Dermis blood vessel endothelial cell (primary cell): Measurements from ENCODE around the gene SYTL3. TPM values are rescaled to one million over a fixed set of nuclear protein-coding genes. Genes with fewer than 3 reads are reported as not detected.
A peak's percentile ranks its signal among the peaks of the same experiment; 100 is the strongest.

Experiments
- DNase-seq: peaks from one replicate; pipeline ENCODE4 v3.0.0; 2010
- total RNA-seq: library from RNA; depleted of rRNA; stranded (reverse); fragments of >200 nt; gene quantifications from 2 replicates; pipeline ENCODE4 v1.2.3, GENCODE V29; 2014

Gene SYTL3
- total RNA-seq, 1 donor from 2014 or later = 0.85 TPM

GRCh38 chr6:158797331-158798310 lies 147.8 kb downstream of the SYTL3 start:
- DNase-seq = no peak

GRCh38 chr6:158798311-158798710 lies 148.5 kb downstream of the SYTL3 start:
- no peak for DNase-seq

GRCh38 chr6:158799051-158799792 lies 149.4 kb downstream of the SYTL3 start:
- peak; percentile 73 for DNase-seq

GRCh38 chr6:158801655-158802294 lies 151.9 kb downstream of the SYTL3 start:
- no peak for DNase-seq

DNA sequence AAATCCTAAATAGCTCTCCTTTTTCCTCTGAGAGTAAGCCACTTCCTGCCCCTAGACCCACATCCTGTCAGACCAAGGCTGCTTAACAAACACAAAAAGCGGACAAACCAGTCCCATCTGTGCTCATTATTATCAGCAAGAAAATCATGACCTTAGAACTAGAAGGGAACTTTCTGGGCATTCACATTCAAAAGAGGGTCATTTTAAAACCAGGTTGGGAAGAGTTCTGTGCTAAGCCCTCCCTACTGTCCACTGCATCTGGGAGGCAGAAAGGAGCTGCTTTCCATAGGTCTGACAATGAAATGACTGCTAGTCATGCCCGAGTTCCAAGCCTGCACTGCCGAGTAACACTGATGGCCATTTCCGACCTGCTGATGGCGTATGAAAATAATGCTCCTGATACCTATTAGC lies 153.9 kb downstream of the SYTL3 start:
- peak; percentile 67 for DNase-seq

- DNase-seq = no peak
These were observed 154.4 kb downstream of the SYTL3 start for GRCh38 chr6:158804207-158804606.

GRCh38 chr6:158805698-158806377 lies 156.0 kb downstream of the SYTL3 start:
- DNase-seq = no peak

- DNase-seq = no peak
These were observed 157.9 kb downstream of the SYTL3 start for GRCh38 chr6:158807515-158808441.

- DNase-seq = no peak
These were observed 158.6 kb downstream of the SYTL3 start for GRCh38 chr6:158808442-158808833.

DNA sequence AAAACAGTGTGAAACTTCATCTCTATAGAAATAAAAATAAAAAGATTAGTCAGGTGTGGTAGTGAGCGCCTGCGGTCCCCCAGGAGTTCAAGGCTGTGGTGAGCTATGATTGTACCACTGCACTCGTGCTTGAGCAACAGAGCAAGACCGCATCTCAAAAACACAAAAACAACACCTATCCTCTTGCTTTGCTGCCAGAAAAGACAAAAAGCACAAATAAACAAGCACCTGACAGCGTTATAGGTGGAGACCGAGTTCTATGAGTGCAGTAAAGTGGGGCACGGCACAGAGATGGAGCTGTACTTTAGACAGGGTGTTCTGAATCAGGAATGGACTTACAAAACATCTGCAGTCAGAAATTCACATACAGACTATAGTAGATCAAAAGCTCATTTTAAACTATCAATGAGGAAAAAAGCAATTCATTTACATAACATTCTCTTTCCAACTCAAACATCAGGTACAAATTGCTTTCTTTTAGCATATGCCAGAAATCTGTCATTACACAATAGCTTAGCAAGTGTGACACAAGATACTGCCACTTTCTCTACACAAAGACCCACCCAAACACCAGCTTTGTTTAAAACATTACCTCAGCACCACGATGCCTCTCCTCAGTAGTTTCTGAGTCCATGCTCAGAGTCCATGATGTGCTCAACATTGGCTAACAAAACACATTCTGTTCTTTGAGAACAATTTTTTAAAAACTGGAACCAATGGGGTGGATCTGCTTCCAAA lies 159.3 kb downstream of the SYTL3 start:
- no peak for DNase-seq

DNA sequence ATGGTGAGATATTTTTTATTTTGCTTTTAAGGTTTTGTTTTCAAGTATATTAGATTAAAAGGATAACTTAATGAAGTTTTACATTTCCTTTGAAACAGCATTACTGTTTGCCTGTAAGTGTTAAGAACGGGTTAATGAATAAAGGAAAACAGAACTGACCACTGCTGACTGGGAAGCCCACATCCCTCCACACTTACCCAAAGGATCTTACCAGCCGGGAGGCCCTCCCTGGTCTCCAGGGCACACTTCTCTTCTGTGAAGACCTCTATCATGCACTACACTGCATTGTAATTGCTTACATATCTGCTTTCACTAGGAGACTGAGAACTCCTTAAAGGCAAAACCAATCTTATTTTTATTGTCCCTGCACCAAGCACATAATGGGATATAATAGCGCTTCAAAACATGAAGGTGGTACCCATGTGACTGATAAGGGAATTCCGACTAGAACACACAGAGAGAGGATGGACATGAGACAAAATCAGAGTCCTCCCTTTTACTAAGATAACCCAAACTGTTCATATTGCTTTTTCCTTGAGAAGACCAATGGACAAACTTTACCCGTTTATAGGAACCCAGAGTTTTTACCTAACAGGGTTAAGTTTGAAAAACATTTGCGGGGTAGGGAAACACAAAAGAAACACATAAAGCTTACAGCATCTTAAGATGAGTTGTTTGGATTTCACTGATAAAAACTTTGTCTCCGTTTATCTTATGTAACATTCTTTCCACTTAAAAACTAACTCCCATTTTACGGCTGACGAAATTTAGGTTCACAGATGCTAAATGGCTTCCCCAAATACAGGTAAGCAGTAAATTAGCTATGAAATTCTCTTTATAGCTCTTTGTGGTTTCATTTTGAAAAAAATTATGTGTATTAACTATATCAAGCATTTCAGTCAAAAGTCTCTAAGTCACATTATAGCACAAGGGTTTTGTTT lies 160.6 kb downstream of the SYTL3 start:
- no peak for DNase-seq

DNA sequence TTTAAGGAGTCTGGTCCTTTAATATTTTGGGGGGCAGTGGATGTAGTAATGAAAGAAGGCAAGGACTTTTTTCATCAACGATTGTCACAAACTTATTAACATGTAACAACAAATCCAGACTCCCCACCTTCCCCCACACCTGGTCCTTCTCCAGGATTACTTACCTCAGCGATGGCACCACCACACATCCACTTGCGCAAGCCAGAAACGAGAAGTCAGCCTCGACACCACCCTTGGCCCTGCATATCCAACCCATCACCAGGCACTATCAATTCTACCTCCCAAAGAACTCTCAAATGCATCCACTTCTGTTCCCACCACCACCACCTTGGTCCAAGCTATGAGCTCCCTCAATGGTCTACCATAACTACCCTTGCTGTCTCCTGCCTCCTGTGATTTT lies 162.8 kb downstream of the SYTL3 start:
- no peak for DNase-seq

GRCh38 chr6:158813032-158813431 lies 163.2 kb downstream of the SYTL3 start:
- DNase-seq = no peak

Other genes starting within 250 kb of the SYTL3 start
- 43.9 and 57.9 TPM in 2 replicates for gene TMEM181, start 90.0 kb upstream of the SYTL3 start, total RNA-seq
- gene DYNLT1, start 5.3 kb upstream of the SYTL3 start, total RNA-seq = 68.1 and 80.2 TPM in 2 replicates
- 90.7 and 105 TPM in 2 replicates for gene EZR, start 169.3 kb downstream of the SYTL3 start, total RNA-seq